Peyer's patch (tissue), 4 donors: Measurements from ENCODE around the gene HOXC11.

Source experiments
- POLR2A ChIP-seq, 2 donors: fragments of 450-650 bp; IDR thresholded peaks; one replicate each; pipeline ENCODE4 v1.5.1; 2017; ENCODE audit warnings: antibody characterized with exemption in 2 of 2, mild to moderate bottlenecking in 2 of 2, moderate library complexity in 2 of 2
- TF ChIP-seq, protein P1 (sequence below), 6 experiments: fragments of 450-650 bp in 4 of 6; fragments of 200-600 bp in 2 of 6; sonication (generic) in 1 of 6; IDR thresholded peaks; one replicate each; pipeline ENCODE4 v1.5.1; 2017 to 2019; ENCODE audit warnings: antibody characterized with exemption in 6 of 6, mild to moderate bottlenecking in 3 of 6, moderate library complexity in 1 of 6

DNA sequence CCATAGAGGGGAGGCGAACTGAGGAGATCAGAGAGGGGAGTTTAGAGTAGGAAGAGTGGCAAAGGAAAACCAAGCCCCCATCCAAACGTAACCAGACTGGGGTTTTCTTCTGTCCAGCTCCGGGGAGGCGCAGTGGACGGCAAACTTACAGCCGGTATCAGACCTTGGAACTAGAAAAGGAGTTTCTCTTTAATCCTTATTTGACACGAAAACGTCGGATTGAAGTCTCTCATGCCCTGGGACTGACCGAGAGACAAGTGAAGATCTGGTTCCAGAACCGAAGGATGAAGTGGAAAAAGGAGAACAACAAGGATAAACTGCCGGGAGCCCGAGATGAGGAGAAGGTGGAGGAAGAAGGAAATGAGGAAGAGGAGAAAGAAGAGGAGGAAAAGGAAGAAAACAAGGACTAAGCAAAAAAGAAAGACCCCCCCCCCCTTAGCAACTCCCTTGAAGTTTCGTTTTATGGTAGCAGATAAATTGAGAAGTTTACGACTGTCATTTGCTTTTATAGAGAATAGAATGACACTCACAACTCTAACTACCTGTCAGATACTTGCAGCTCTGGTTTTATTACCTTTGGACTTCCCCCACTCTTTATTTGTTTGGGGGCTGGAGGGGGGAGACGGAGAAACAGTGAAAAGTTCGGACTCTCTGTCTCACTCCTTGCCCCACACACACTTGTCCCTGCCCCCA lies 38.2 kb downstream of the HOXC11 start:
- TF ChIP-seq, protein P1, sequence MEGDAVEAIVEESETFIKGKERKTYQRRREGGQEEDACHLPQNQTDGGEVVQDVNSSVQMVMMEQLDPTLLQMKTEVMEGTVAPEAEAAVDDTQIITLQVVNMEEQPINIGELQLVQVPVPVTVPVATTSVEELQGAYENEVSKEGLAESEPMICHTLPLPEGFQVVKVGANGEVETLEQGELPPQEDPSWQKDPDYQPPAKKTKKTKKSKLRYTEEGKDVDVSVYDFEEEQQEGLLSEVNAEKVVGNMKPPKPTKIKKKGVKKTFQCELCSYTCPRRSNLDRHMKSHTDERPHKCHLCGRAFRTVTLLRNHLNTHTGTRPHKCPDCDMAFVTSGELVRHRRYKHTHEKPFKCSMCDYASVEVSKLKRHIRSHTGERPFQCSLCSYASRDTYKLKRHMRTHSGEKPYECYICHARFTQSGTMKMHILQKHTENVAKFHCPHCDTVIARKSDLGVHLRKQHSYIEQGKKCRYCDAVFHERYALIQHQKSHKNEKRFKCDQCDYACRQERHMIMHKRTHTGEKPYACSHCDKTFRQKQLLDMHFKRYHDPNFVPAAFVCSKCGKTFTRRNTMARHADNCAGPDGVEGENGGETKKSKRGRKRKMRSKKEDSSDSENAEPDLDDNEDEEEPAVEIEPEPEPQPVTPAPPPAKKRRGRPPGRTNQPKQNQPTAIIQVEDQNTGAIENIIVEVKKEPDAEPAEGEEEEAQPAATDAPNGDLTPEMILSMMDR (IDR thresholded peaks at IDR 0.05): no peak
- TF ChIP-seq POLR2A (IDR thresholded peaks at IDR 0.05): no peak
